Type B pancreatic cell (in vitro differentiated cells): Measurements from ENCODE around the gene LPCAT1. TPM values are rescaled to one million over a fixed set of nuclear protein-coding genes. Genes with fewer than 3 reads are reported as not detected.
"Not testable (repeated sequence)": the region's sequence is repeated elsewhere in the genome, so short reads cannot be mapped to it uniquely, and the experiment has no call there.

Experiments
- DNase-seq: peaks from one replicate; pipeline ENCODE4 v3.0.0; 2021; ENCODE audit warnings: mixed read lengths; ENCODE audit not compliant: unreplicated experiment; ENCODE audit errors: extremely low spot score
- H3K27ac Mint-ChIP-seq: 2 replicates; pipeline ENCODE4 v1.8.0; 2021; ENCODE audit warnings: mild to moderate bottlenecking, mixed read lengths
- H3K27me3 Mint-ChIP-seq: 2 replicates; pipeline ENCODE4 v1.8.0; 2021; ENCODE audit warnings: mixed read lengths
- H3K36me3 Mint-ChIP-seq: 2 replicates; pipeline ENCODE4 v1.8.0; 2021; ENCODE audit warnings: mixed read lengths
- H3K4me1 Mint-ChIP-seq: one replicate; pipeline ENCODE4 v1.8.0; 2021; ENCODE audit warnings: mixed read lengths; ENCODE audit not compliant: unreplicated experiment
- H3K4me3 Mint-ChIP-seq: 2 replicates; pipeline ENCODE4 v1.8.0; 2021; ENCODE audit warnings: mild to moderate bottlenecking, mixed read lengths
- H3K9me3 Mint-ChIP-seq: 2 replicates; pipeline ENCODE4 v1.8.0; 2021; ENCODE audit warnings: mixed read lengths
- CTCF ChIP-seq: fragments of 200-600 bp; sonication (generic); conservative IDR thresholded peaks from 2 replicates; pipeline ENCODE4 v1.5.0; 2021; ENCODE audit warnings: antibody characterized with exemption, mild to moderate bottlenecking
- total RNA-seq: library from RNA; stranded (reverse); gene quantifications from 2 replicates; pipeline ENCODE4 v1.2.1, GENCODE V29; 2021; ENCODE audit warnings: low replicate concordance

LPCAT1 gene
- total RNA-seq, 1 donor from 2014 or later = 91.6 TPM

GRCh38 chr5:1507457-1507856, 16.3 kb downstream of the LPCAT1 start:
- Mint-ChIP-seq H3K4me3 (no peak overlapping the region), H3K36me3 (peaks cover 4% of the 10 kb centered on the region), H3K9me3 (no peaks in the 10 kb centered on the region), H3K27me3 (no peaks in the 10 kb centered on the region), H3K4me1 (peaks cover 35% of the 10 kb centered on the region), H3K27ac (no peak overlapping the region)
- DNase-seq = no peak
- TF ChIP-seq CTCF = no peak

GRCh38 chr5:1507014-1507375, 16.8 kb downstream of the LPCAT1 start:
- no peak for DNase-seq
- peaks cover 4% of the 10 kb centered on the region for H3K36me3 Mint-ChIP-seq
- TF ChIP-seq CTCF = no peak
- H3K9me3 Mint-ChIP-seq = no peaks in the 10 kb centered on the region
- H3K4me1 Mint-ChIP-seq = peaks cover 39% of the 10 kb centered on the region
- no peaks in the 10 kb centered on the region for H3K27me3 Mint-ChIP-seq
- no peak overlapping the region for H3K4me3 Mint-ChIP-seq
- no peak overlapping the region for H3K27ac Mint-ChIP-seq

- Mint-ChIP-seq H3K27me3 (no peaks in the 10 kb centered on the region), H3K9me3 (no peaks in the 10 kb centered on the region), H3K4me1 (peaks cover 39% of the 10 kb centered on the region), H3K36me3 (peaks cover 4% of the 10 kb centered on the region), H3K4me3 (no peak overlapping the region), H3K27ac (no peak overlapping the region)
- TF ChIP-seq CTCF = no peak
- no peak for DNase-seq
Measured at GRCh38 chr5:1506242-1507013, 17.3 kb downstream of the LPCAT1 start.

GRCh38 chr5:1505506-1506241, 18.1 kb downstream of the LPCAT1 start:
- Mint-ChIP-seq H3K9me3 (no peaks in the 10 kb centered on the region), H3K36me3 (peaks cover 4% of the 10 kb centered on the region), H3K4me1 (peaks cover 39% of the 10 kb centered on the region), H3K27me3 (no peaks in the 10 kb centered on the region), H3K27ac (no peak overlapping the region), H3K4me3 (no peak overlapping the region)
- no peak for DNase-seq
- TF ChIP-seq CTCF = no peak

- peaks cover 36% of the 10 kb centered on the region for H3K4me1 Mint-ChIP-seq
- not testable (repeated sequence) for DNase-seq, H3K27me3 Mint-ChIP-seq, H3K9me3 Mint-ChIP-seq, H3K27ac Mint-ChIP-seq, H3K36me3 Mint-ChIP-seq, H3K4me3 Mint-ChIP-seq
Measured at GRCh38 chr5:1505089-1505488, 18.7 kb downstream of the LPCAT1 start.

- H3K27me3 Mint-ChIP-seq = no peaks in the 10 kb centered on the region
- H3K27ac Mint-ChIP-seq = no peak overlapping the region
- DNase-seq = no peak
- H3K9me3 Mint-ChIP-seq = no peaks in the 10 kb centered on the region
- TF ChIP-seq CTCF = no peak
- H3K4me3 Mint-ChIP-seq = no peak overlapping the region
- peaks cover 34% of the 10 kb centered on the region for H3K4me1 Mint-ChIP-seq
- no peaks in the 10 kb centered on the region for H3K36me3 Mint-ChIP-seq
Measured at GRCh38 chr5:1504617-1505016, 19.1 kb downstream of the LPCAT1 start.
